SKM-1 treated with dmso at 0.1 percent for 144 hours (cell line): ENCODE data around the gene RPS6KB2.
"Not testable (repeated sequence)": the region's sequence is repeated elsewhere in the genome, so short reads cannot be mapped to it uniquely, and the experiment has no call there.

Source experiments
- DNase-seq: peaks from one replicate; lab custom pipeline; 2025; ENCODE audit not compliant: unreplicated experiment; lab: John Stamatoyannopoulos, UW

RPS6KB2 gene

DNA sequence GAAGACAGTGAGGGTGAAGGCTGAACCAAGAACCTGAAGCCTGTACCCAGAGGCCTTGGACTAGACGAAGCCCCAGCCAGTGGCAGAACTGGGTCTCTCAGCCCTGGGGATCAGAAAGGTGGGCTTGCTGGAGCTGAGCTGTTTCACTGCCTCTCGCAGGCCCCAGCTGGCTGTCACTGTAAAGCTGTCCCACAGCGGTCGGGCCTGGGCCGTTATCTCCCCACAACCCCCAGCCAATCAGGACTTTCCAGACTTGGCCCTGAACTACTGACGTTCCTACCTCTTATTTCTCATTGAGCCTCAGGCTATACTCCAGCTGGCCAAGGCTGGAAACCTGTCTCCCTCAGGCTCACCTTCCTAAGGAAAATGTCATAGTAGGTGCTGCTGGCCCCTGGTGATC lies 30.8 kb upstream of the RPS6KB2 start:
- DNase-seq = no peak

GRCh38 chr11:67397986-67398660 lies 30.2 kb upstream of the RPS6KB2 start:
- DNase-seq = no peak

DNA sequence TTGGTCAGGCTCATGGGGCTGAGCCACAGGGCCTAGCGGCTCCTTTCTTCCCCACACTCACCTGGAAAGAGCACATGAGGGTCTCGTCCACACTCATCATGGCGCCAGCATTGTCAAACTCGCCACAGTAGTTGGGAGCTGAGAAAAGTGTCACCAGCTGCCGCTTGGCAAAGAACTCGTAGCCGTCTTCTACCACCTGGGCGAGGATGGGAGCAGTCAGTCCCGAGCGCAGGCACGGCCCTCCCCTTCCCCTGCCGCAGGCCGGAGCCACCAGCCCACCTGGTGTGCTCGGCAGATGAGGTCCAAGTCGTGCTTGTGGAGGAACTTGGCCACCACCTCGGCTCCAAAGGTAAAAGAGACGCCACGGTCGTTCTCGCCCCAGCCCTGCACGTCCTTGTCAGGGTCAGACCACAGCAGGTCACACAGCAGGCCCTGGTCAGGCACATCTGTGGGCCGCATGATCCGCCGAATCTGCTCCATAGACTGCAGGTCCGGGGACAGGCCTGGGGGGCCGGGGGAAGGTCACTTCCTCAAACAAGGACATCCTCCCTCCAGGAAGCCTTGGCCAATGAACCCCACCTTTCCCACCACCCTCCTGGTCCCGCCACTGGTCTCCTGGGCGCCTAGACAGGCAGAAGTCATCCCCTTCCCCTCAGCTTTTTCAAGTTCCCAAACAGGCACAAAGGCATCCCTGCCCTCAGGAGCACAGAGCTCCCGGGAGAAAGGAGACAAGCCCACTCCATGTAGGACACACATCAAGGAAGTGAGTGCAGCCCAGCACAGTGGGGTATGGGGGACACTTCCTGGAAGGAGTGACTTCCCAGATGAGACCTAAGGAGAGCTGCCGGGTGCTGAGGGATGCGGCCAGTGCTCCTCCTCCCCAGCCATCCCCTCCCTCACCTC lies 29.4 kb upstream of the RPS6KB2 start:
- DNase-seq = no peak

DNA sequence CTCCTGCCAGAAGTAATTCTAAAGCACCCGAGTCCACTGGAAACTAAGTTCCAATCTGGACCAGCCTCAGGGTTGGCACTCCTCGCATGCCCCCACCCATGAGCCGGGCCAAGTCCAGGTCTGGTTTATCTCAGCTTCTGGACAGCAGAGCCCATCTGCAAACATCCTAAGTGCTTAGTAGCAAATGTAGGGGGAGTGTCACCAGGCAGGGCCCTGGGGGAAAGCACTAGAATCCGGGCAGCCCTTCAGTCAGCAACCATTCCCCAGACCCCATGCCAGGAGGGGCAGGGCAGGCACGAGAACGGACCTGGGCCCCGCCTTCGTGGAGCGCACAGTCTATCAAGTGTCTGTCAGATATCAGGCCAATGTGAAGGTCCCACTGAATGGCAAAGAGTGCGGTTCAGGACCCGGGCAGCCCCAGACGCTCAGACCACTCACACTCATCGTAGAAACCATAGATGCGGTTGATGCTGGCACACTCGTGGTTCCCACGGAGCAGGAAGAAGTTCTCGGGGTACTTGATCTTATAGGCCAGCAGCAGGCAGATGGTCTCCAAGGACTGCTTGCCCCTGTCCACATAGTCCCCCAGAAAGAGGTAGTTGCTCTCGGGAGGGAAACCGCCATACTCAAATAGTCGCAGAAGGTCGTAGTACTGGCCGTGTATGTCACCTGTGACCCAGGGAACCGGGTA lies 27.9 kb upstream of the RPS6KB2 start:
- no peak for DNase-seq

GRCh38 chr11:67400942-67401494 lies 27.3 kb upstream of the RPS6KB2 start:
- no peak for DNase-seq

- DNase-seq = peak; percentile 90
Observed at GRCh38 chr11:67401495-67402191, 26.7 kb upstream of the RPS6KB2 start, which contains the start of gene PPP1CA. Gene PPP1CA (minus strand): TSS chr11:67401858. CDS start chr11:67401782, 76 bp downstream.

DNA sequence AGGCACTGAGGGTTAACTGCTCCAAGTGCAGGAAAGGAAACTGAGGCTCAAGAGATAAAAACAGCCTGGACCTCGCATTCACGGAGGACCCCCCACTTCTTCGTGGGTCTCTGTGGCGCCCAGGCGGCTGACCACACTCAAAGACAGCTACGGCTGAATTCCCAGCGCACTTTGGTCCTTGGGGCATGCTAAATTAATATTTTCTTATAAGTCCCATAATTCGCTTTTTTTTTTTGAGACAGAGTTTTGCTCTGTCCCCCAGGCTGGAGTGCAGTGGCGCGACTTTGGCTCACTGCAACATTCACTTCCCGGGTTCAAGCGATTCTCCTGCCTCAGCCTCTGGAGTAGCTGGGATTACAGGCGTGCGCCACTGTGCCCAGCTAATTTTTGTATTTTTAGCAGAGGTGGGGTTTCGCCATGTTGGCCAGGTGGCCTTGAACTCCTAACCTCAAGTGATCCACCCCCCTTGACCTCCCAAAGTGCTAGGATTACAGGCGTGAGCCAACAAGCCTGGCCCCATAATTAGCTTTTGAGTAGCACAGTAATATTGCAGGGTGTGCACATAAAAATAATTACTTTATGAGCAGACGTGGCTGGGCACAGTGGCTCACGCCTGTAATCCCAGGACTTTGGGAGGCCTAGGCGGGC lies 26.0 kb upstream of the RPS6KB2 start:
- not testable (repeated sequence) for DNase-seq

DNA sequence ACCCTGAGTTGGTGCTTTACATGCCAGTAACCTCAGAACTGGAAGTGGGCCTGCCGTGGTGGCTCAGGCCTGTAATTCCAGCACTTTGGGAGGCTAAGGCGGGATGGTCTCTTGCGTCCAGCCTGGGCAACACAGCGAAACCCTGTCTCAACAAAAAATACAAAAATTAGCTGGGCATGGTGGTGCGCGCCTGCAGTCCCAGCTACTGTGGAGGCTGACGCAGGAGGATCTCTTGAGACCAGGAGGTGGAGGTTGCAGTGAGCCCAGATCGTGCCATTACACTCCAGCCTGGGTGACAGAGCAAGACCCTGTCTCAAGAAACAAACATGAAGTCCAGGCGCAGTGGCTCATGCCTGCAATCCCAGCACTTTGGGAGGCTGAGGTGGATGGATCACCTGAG lies 25.2 kb upstream of the RPS6KB2 start:
- DNase-seq = not testable (repeated sequence)

DNA sequence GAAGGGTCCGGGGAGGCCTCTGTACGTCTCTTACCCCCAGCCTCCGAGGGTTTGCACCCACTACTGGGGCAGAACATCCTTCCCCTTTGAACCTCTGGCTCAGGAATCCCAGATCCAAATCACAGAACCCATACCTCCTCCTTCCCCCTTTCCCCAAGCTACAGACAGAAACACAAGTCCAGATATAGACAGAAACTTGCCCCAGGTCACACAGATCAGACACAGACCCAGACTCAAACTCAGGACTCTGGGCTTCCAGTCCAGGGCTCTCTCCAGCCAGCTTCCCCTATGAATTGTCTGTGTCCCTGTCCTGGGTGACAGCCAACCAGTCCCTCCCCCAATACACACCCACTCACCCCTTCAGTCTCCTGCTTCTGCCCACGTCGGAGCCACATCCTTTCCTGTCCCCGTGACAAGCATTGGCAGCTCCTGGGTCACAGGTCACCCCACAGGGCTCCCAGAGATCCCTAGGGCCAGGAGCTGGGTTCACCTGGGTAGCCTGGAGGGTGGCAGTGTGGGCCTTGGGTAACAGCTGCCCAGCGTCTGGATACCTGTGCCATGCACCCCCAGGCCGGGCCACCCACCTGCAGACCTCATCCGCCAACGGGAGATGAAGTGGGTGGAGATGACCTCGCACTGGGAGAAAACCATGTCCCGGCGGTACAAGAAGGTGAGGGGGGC lies 23.6 kb upstream of the RPS6KB2 start:
- no peak for DNase-seq

DNA sequence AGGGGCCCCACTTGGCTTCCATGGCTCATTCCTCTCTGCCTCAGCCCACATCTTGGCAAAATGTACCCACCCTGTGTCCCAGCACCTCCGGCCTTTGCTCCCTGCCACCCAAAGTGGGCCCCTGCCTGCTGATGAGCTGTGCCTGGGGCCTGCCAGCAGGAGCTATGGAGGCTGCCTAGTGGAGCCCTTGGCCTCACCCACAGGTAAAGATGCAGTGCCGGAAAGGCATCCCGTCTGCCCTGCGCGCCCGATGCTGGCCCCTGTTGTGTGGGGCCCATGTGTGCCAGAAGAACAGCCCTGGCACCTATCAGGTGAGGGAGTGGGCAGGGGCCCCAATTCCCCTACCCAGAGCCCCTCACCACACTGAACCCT lies 23.1 kb upstream of the RPS6KB2 start:
- DNase-seq = no peak

DNA sequence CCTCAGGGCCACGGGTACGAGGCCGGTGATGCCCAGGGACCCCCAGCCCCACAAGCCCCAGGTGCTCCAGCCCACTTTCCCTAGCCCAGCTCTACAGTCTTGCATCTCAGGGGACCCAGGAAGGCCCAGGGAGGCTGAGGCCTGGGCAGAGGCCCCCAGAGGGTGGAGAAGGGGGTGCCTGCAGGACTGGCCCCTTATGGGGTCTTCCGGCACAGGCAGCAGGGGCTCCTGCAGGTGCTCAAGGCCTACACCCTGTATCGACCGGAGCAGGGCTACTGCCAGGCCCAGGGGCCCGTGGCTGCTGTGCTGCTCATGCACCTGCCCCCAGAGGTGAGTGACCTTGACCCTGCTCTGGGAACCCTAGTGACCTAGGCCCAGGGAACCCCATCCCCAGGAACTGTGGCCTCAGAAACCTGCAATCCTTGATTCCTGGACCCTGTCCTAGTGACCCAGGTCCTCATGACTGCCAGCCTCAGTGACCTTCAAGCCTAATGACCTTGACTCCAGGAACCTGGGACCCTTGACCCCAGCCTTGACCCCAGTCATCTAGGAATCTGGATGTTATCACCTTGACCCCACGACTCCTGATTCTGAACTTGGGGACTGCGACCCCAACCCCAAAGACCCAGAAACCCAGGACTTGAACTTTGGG lies 22.5 kb upstream of the RPS6KB2 start:
- DNase-seq = no peak

DNA sequence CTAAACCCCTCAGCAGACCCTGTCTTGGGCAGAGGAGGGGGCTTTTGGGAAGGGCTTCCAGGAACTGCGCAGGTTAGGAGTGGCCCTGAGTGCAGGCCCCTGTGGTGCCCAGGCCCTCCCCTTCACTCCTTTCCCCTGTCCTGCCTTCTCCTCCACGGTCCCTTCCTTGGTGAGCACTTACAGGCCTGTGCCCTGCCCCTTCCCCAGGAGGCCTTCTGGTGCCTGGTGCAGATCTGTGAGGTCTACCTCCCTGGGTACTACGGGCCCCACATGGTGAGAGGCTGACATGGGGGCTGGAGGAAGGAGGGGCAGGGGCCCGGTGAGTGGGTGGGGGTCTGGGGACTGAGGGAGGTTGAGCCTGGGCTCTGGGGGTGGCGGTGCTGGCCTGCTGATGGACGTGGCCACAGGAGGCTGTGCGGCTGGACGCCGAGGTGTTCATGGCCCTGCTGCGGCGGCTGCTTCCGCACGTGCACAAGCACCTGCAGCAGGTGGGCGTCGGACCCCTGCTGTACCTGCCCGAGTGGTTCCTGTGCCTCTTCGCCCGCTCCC lies 21.8 kb upstream of the RPS6KB2 start:
- DNase-seq = no peak

- DNase-seq = no peak
Observed at GRCh38 chr11:67406969-67407687, 21.2 kb upstream of the RPS6KB2 start.

DNA sequence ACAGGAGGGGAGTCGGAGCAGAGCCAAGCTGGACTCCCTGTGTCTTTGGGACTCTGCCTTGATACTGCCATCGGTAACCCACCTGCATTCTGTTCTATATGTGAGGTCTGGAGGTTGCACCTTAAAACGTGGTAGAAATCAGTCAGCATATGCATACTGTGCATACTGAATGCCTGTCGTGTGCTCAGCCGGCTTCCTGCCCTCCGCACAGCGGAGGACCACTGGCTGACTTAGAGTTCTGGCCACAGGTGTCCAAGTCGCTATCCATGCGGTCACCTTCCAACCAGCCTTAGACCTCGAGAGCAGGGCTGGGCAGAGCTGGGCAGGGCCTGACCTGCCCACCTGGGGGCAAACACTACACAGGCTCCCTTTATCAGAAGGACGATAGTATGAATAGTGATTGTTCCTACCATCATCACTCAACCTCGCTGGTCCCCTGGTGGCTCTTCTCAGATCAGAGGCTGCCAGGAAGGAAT lies 20.6 kb upstream of the RPS6KB2 start:
- no peak for DNase-seq

DNA sequence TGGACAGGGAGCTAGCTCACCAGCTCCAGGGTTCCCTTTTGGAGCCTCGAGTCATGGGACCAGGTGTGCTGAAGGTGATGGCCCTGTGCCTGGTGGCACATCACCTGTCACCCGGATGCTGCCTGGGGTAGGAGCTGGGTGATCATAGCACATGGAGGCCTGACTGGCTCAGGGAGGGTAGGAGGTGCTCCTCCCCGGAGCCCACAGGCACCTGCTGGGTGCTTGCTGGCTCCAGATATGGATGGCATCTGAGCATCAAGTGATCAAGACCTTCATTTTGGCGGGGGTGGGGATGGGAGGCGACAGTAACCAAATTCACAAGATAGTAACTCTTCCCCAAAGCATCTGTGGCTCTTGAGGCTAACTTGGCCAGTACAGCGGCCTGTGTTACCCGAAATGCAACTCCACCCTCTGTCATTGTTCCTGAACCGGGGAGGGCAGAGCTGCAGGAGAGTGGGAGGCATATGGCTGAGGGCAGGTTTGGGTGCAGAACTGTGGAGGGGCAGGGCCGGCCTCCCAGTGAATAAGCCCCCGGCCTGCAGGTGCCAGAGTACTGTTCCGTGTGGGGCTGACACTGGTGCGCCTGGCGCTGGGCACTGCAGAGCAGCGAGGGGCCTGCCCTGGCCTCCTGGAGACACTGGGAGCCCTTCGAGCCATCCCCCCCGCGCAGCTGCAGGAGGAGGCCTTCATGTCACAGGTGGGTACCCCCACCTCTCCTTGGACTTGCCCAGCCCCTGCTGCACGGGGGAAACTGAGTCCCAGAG lies 19.7 kb upstream of the RPS6KB2 start:
- no peak for DNase-seq

- no peak for DNase-seq
Observed at GRCh38 chr11:67409261-67409666, 19.0 kb upstream of the RPS6KB2 start.

DNA sequence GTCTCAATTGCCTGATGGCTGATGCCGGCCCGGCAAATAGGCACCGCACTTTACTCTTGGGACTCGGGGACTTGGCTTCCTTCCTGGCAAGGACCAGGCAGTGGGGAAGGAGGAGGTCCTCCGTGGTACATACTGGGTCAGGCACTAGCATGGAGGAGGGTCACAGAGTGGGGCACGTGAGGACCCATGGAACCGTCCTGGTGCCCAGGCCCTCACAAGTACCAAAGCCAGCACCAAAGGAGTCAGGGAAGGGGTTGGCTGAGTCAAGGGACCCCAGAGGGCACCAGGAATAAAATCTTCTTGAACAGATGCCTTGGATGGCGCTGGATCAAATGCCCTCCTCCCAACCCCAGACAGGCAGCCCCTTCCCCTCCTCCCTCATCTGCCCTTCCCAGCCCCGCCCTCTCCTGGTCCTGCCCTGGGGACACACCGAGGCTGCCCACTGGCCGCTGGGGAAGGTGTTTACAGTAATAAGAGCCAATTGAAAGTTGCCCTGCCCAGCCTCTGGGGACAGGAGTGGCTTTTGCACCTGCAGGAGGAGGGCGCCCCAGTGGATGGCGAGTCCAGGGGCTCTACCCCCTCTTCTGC lies 18.4 kb upstream of the RPS6KB2 start:
- DNase-seq = no peak
